ENCODE data around the gene SERPINB8. TPM values are rescaled to one million over a fixed set of nuclear protein-coding genes. Genes with fewer than 3 reads are reported as not detected.

Gene SERPINB8
- polyA plus RNA-seq, 1 donor (not counting 4 experiments of a cell fraction or from before 2014, with no cell fraction given) = 48.9 TPM

- no peak for DNase-seq (ENCODE audit: low read depth, low spot score)
- dilution Hi-C loops (cut with MboI; ENCODE audit: extremely low pct_ligation_motif_present, low sequenced_read_pairs) = no loop called here
- H3K4me3 ChIP-seq (ENCODE audit: control insufficient read depth in 2 of 3, extremely low read depth in 1 of 3, insufficient read depth in 2 of 3, low read depth in 1 of 3, low read length in 3 of 3) = no peak overlapping the region
- no peaks in the 10 kb centered on the region for H4K20me1 ChIP-seq (ENCODE audit: control insufficient read depth, extremely low read depth, insufficient read depth, low read length)
- H3K4me2 ChIP-seq (ENCODE audit: control insufficient read depth, extremely low read depth, insufficient read depth, low read depth, low read length) = no peak overlapping the region
- no peak overlapping the region for H2AFZ ChIP-seq (ENCODE audit: control insufficient read depth, low read length)
- H3K79me2 ChIP-seq (ENCODE audit: control insufficient read depth, insufficient read depth, low read length) = no peaks in the 10 kb centered on the region
- H3K4me1 ChIP-seq (ENCODE audit: control insufficient read depth, extremely low read depth, insufficient read depth, low read length) = peaks cover 5% of the 10 kb centered on the region
- H3K27ac ChIP-seq (ENCODE audit: control insufficient read depth, insufficient read depth, low read length) = no peak overlapping the region
- H3K36me3 ChIP-seq (ENCODE audit: control insufficient read depth in 2 of 2, extremely low read depth in 1 of 2, insufficient read depth in 2 of 2, low read length in 2 of 2) = no peaks in the 10 kb centered on the region
- TF ChIP-seq CTCF (optimal IDR thresholded peaks at IDR 0.05 in 1 of 3, IDR thresholded peaks at IDR 0.05 in 1 of 3, conservative IDR thresholded peaks at IDR 0.05 in 1 of 3; ENCODE audit: extremely low read depth in 1 of 3, insufficient read depth in 2 of 3, low read length in 3 of 3) = no peak
- no peak for TF ChIP-seq EZH2 (IDR thresholded peaks at IDR 0.05; ENCODE audit: low read length)
- no peaks in the 10 kb centered on the region for H3K9me1 ChIP-seq (ENCODE audit: control insufficient read depth, extremely low read depth, insufficient read depth, low read length)
- no peaks in the 10 kb centered on the region for H3K27me3 ChIP-seq (ENCODE audit: control insufficient read depth, extremely low read depth, insufficient read depth, low read length)
- no peak overlapping the region for H3K9ac ChIP-seq (ENCODE audit: control insufficient read depth, extremely low read depth, insufficient read depth, low read length)
- H3K9me3 ChIP-seq (ENCODE audit: control insufficient read depth, low read depth, low read length) = no peaks in the 10 kb centered on the region
- FAIRE-seq = no peak
Observed at GRCh38 chr18:64002581-64002980, 32.7 kb downstream of the SERPINB8 start.

GRCh38 chr18:64009305-64009704 lies 39.4 kb downstream of the SERPINB8 start:
- Histone ChIP-seq H3K27me3 (ENCODE audit: control insufficient read depth, extremely low read depth, insufficient read depth, low read length) (no peaks in the 10 kb centered on the region), H2AFZ (ENCODE audit: control insufficient read depth, low read length) (no peak overlapping the region), H3K27ac (ENCODE audit: control insufficient read depth, insufficient read depth, low read length) (no peak overlapping the region), H3K4me1 (ENCODE audit: control insufficient read depth, extremely low read depth, insufficient read depth, low read length) (no peaks in the 10 kb centered on the region), H3K9ac (ENCODE audit: control insufficient read depth, extremely low read depth, insufficient read depth, low read length) (no peak overlapping the region), H3K4me2 (ENCODE audit: control insufficient read depth, extremely low read depth, insufficient read depth, low read depth, low read length) (no peak overlapping the region), H3K9me1 (ENCODE audit: control insufficient read depth, extremely low read depth, insufficient read depth, low read length) (no peaks in the 10 kb centered on the region), H3K36me3 (ENCODE audit: control insufficient read depth in 2 of 2, extremely low read depth in 1 of 2, insufficient read depth in 2 of 2, low read length in 2 of 2) (no peaks in the 10 kb centered on the region), H3K9me3 (ENCODE audit: control insufficient read depth, low read depth, low read length) (no peaks in the 10 kb centered on the region), H4K20me1 (ENCODE audit: control insufficient read depth, extremely low read depth, insufficient read depth, low read length) (no peaks in the 10 kb centered on the region), H3K4me3 (ENCODE audit: control insufficient read depth in 2 of 3, extremely low read depth in 1 of 3, insufficient read depth in 2 of 3, low read depth in 1 of 3, low read length in 3 of 3) (no peak overlapping the region), H3K79me2 (ENCODE audit: control insufficient read depth, insufficient read depth, low read length) (no peaks in the 10 kb centered on the region)
- dilution Hi-C loops (cut with MboI; ENCODE audit: extremely low pct_ligation_motif_present, low sequenced_read_pairs) = no loop called here
- FAIRE-seq = no peak
- TF ChIP-seq CTCF (optimal IDR thresholded peaks at IDR 0.05 in 1 of 3, IDR thresholded peaks at IDR 0.05 in 1 of 3, conservative IDR thresholded peaks at IDR 0.05 in 1 of 3; ENCODE audit: extremely low read depth in 1 of 3, insufficient read depth in 2 of 3, low read length in 3 of 3) (no peak), EZH2 (IDR thresholded peaks at IDR 0.05; ENCODE audit: low read length) (no peak)
- no peak for DNase-seq (ENCODE audit: low read depth, low spot score)
